Measurements from ENCODE around the gene NKX2-3. TPM values are rescaled to one million over a fixed set of nuclear protein-coding genes. Genes with fewer than 3 reads are reported as not detected.

NKX2-3 gene
- not detected in 2 replicates for total RNA-seq (2011; cell fraction: chromatin; rRNA removed; ENCODE audit: low replicate concordance)
- total RNA-seq (2011; cell fraction: nucleolus; rRNA removed) = not detected in 2 replicates
- total RNA-seq (2011; cell fraction: nucleoplasm; rRNA removed) = not detected in 2 replicates
- total RNA-seq (2014; rRNA removed) = not detected in 2 replicates
- not detected in 2 replicates for total RNA-seq (2014; rRNA removed; fragmentation: Illumina TruSeq; extraction: Trizol)
- not detected in 2 replicates for total RNA-seq (2015; rRNA removed; fragmentation: Illumina TruSeq; extraction: Trizol)
- total RNA-seq (2021) = not detected in 2 replicates
- not detected in 2 replicates for polyA plus RNA-seq (2011; rRNA removed)
- not detected in 2 replicates for polyA plus RNA-seq (2011; cell fraction: cytosol; rRNA removed)
- polyA plus RNA-seq (2011; cell fraction: nucleus; rRNA removed) = not detected in 2 replicates
- not detected in 2 replicates for polyA plus RNA-seq (2012)
- polyA plus RNA-seq (2014; fragmentation: Illumina TruSeq; extraction: Trizol) = not detected in 2 replicates
- polyA plus RNA-seq (2014; fragmentation: Nextera tagmentation; extraction: Ambion mirVana) = not detected
- polyA plus RNA-seq (2014; rRNA removed) = not detected in 2 replicates
- not detected in 2 replicates for polyA minus RNA-seq (2011; rRNA and poly(A)+ RNA removed)
- polyA minus RNA-seq (2011; cell fraction: cytosol; rRNA and poly(A)+ RNA removed) = not detected in 2 replicates
- polyA minus RNA-seq (2011; cell fraction: nucleus; rRNA and poly(A)+ RNA removed) = not detected in 2 replicates
- Bru-seq, nascent RNA = not detected
- BruChase-seq, experiment 1, labeled RNA remaining after a 2-hour chase = not detected
- not detected for BruChase-seq, experiment 2, labeled RNA remaining after a 6-hour chase
- long read RNA-seq, experiment 1 = 0 reads
- long read RNA-seq, experiment 2 = 0 reads
- long read RNA-seq, experiment 3 = 0 reads

GRCh38 chr10:99532687-99533495, at the start of gene NKX2-3:
TSS of gene NKX2-3 (plus strand) at chr10:99532942. CDS start at chr10:99533132, 190 bp downstream.
- DNase-seq (ENCODE audit: extremely low read depth in 1 of 4, low spot score in 3 of 4) (peak; percentile 38 to 57 (median 50)), FAIRE-seq (no peak), ATAC-seq (peak; percentile 83)
- Histone ChIP-seq H3K4me1 (replicated peaks in 1 of 2; ENCODE audit: control insufficient read depth in 2 of 2, insufficient read depth in 2 of 2, low read length in 2 of 2) (peaks cover 0 to 26% of the 10 kb centered on the region in 2 experiments; a peak in 2 of 5 replicates), H3K4me2 (ENCODE audit: insufficient read depth, low read length) (no peak within 1 kb of the TSS), H3K27ac (ENCODE audit: extremely low read depth, low read depth, low read length) (no peak within 1 kb of the TSS), H4K20me1 (replicated peaks; ENCODE audit: control insufficient read depth, insufficient read depth, low read length) (no peaks in the 10 kb centered on the region), H3K36me3 (ENCODE audit: control insufficient read depth, insufficient read depth, low read length) (no peaks in the 10 kb centered on the region), H3K27me3 (ENCODE audit: control insufficient read depth in 2 of 2, insufficient read depth in 2 of 2, low read length in 2 of 2) (peaks cover 18 to 74% of the 10 kb centered on the region in 2 experiments; a peak in 4 of 5 replicates), H3K4me3 (no peak within 1 kb of the TSS), H3K79me2 (ENCODE audit: control insufficient read depth, insufficient read depth, low read length) (no peaks in the 10 kb centered on the region), H3K9me3 (replicated peaks; ENCODE audit: control insufficient read depth, insufficient read depth, low read depth, low read length) (no peaks in the 10 kb centered on the region; the same call in 1 of the 2 replicates), H3K9me1 (ENCODE audit: control insufficient read depth, insufficient read depth, low read length) (no peaks in the 10 kb centered on the region), H3K9ac (ENCODE audit: insufficient read depth in 1 of 2, low read depth in 2 of 2, low read length in 2 of 2) (no peak within 1 kb of the TSS), H2AFZ (ENCODE audit: low read depth, low read length) (no peak within 1 kb of the TSS)
- intact Hi-C loops (cut with micrococcal nuclease) = no loop called here
- WGBS (ENCODE audit: insufficient coverage, low coverage, missing lambda C conversion rate) = 18% methylated on average over 27 of the region's 51 CpGs
- ChIA-PET POLR2A (interaction anchor here (1.2 kb wide), 1 partner anchor 9 kb away, joined by 3 read pairs; no protein-coding TSS in a partner anchor), CTCF (ENCODE audit: low intra/inter-chr PET ratio) (no interaction called here)
- no TSS peak for BruUV-seq (replicated peaks)
- in situ Hi-C loops (cut with MboI) = no loop called here
- no peak for TF ChIP-seq C11orf30 (IDR thresholded peaks at IDR 0.05; ENCODE audit: low read depth)
- no peak for TF ChIP-seq NFIX (CRISPR knock-in tag; IDR thresholded peaks at IDR 0.05; ENCODE audit: low read depth)
- no peak for TF ChIP-seq TSHZ1 (CRISPR knock-in tag; IDR thresholded peaks at IDR 0.05)
- no peak for TF ChIP-seq ZKSCAN3 (CRISPR knock-in tag; IDR thresholded peaks at IDR 0.05)
- no peak for TF ChIP-seq NONO (IDR thresholded peaks at IDR 0.05; ENCODE audit: low read depth in 2 of 2, low read length in 1 of 2)
- no peak for TF ChIP-seq RFX1 (IDR thresholded peaks at IDR 0.05)
- no peak for TF ChIP-seq THRA (IDR thresholded peaks at IDR 0.05)
- TF ChIP-seq BACH1 (tag; IDR thresholded peaks at IDR 0.05) = no peak
- TF ChIP-seq E2F4 (CRISPR knock-in tag; IDR thresholded peaks at IDR 0.05; ENCODE audit: low read depth) = no peak
- no peak for TF ChIP-seq RNF2 (IDR thresholded peaks at IDR 0.05)
- TF ChIP-seq POLR2B (IDR thresholded peaks at IDR 0.05; ENCODE audit: low read depth, partially characterized antibody) = no peak
- TF ChIP-seq TBL1XR1 (IDR thresholded peaks at IDR 0.05; ENCODE audit: low read length in 2 of 2) = no peak
- no peak for TF ChIP-seq NFRKB (IDR thresholded peaks at IDR 0.05; ENCODE audit: low read depth)
